ENCODE results near the gene TEK.

DNA sequence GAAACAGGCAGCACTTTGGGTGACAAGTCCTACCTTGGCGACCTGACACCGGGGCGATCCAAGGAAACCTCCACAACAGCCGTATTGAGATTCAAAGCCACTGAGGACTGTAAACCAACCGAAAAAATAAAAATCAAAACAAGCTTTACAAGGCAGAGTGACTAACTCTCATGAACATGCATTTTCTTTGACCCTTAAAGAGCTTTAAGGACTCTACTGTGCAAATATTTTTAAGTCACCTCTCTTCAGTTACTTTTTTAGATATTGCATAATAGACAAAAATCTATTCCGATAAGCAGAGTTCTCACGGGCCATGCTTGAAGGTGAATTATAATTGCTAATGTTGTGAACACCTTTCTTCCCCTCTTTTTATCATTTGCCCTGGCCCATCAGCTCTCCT, 149.6 kb downstream of the TEK start:
- TF ChIP-seq RAD21 (conservative IDR thresholded peaks at IDR 0.05 in 1 of 2, IDR thresholded peaks at IDR 0.05 in 1 of 2) (no peak), CHD2 (IDR thresholded peaks at IDR 0.05; ENCODE audit: low read length, partially characterized antibody) (no peak), NR3C1 (IDR thresholded peaks at IDR 0.05) (no peak), JUNB (IDR thresholded peaks at IDR 0.05) (no peak), MAX (IDR thresholded peaks at IDR 0.05) (no peak), SMC3 (IDR thresholded peaks at IDR 0.05) (no peak), CHD4 (IDR thresholded peaks at IDR 0.05; ENCODE audit: borderline replicate concordance) (no peak), PHF8 (IDR thresholded peaks at IDR 0.05; ENCODE audit: borderline replicate concordance, low read depth) (no peak), MAZ (IDR thresholded peaks at IDR 0.05; ENCODE audit: borderline replicate concordance, low read depth, low read length) (no peak), JUN (IDR thresholded peaks at IDR 0.05) (no peak), POLR2A (IDR thresholded peaks at IDR 0.05; ENCODE audit: low read length) (no peak)
- TF ChIP-seq, protein P1, sequence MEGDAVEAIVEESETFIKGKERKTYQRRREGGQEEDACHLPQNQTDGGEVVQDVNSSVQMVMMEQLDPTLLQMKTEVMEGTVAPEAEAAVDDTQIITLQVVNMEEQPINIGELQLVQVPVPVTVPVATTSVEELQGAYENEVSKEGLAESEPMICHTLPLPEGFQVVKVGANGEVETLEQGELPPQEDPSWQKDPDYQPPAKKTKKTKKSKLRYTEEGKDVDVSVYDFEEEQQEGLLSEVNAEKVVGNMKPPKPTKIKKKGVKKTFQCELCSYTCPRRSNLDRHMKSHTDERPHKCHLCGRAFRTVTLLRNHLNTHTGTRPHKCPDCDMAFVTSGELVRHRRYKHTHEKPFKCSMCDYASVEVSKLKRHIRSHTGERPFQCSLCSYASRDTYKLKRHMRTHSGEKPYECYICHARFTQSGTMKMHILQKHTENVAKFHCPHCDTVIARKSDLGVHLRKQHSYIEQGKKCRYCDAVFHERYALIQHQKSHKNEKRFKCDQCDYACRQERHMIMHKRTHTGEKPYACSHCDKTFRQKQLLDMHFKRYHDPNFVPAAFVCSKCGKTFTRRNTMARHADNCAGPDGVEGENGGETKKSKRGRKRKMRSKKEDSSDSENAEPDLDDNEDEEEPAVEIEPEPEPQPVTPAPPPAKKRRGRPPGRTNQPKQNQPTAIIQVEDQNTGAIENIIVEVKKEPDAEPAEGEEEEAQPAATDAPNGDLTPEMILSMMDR (IDR thresholded peaks at IDR 0.05), result no peak
- TF ChIP-seq, protein P2, sequence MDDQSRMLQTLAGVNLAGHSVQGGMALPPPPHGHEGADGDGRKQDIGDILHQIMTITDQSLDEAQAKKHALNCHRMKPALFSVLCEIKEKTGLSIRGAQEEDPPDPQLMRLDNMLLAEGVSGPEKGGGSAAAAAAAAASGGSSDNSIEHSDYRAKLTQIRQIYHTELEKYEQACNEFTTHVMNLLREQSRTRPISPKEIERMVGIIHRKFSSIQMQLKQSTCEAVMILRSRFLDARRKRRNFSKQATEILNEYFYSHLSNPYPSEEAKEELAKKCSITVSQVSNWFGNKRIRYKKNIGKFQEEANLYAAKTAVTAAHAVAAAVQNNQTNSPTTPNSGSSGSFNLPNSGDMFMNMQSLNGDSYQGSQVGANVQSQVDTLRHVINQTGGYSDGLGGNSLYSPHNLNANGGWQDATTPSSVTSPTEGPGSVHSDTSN (IDR thresholded peaks at IDR 0.05), result no peak
